BE2C (cell line): ENCODE data around the gene CCAR1.
"Not testable (repeated sequence)": the region's sequence is repeated elsewhere in the genome, so short reads cannot be mapped to it uniquely, and the experiment has no call there.

Source experiments
- DNase-seq: peaks from one replicate; pipeline ENCODE4 v3.0.0-alpha.2; 2020
- H3K27me3 ChIP-seq: fragments of 250-450 bp; sonication (Bioruptor Pico); 2 replicates; pipeline ENCODE4 v1.5.1; 2020; ENCODE audit warnings: mild to moderate bottlenecking
- H3K36me3 ChIP-seq: fragments of 250-450 bp; sonication (Bioruptor Pico); 2 replicates; pipeline ENCODE4 v1.5.1; 2020; ENCODE audit warnings: mild to moderate bottlenecking
- H3K4me1 ChIP-seq: fragments of 250-450 bp; sonication (Bioruptor Pico); 2 replicates; pipeline ENCODE4 v1.5.1; 2020
- H3K4me3 ChIP-seq: 2 replicates; pipeline ENCODE4 v1.5.1; 2011; ENCODE audit warnings: low read depth, low read length
- H3K9me3 ChIP-seq: fragments of 250-450 bp; sonication (Bioruptor Pico); 2 replicates; pipeline ENCODE4 v1.5.1; 2020
- TF ChIP-seq, protein P1 (sequence below): IDR thresholded peaks from 2 replicates; pipeline ENCODE4 v1.5.1; 2012; ENCODE audit warnings: mild to moderate bottlenecking, low read depth, low read length

The CCAR1 gene

GRCh38 chr10:68816796-68817412, 95.9 kb downstream of the CCAR1 start:
- Histone ChIP-seq H3K4me3 (no peak overlapping the region), H3K4me1 (no peaks in the 10 kb centered on the region), H3K36me3 (no peaks in the 10 kb centered on the region), H3K9me3 (no peaks in the 10 kb centered on the region), H3K27me3 (no peaks in the 10 kb centered on the region)
- no peak for DNase-seq
- TF ChIP-seq, protein P1, sequence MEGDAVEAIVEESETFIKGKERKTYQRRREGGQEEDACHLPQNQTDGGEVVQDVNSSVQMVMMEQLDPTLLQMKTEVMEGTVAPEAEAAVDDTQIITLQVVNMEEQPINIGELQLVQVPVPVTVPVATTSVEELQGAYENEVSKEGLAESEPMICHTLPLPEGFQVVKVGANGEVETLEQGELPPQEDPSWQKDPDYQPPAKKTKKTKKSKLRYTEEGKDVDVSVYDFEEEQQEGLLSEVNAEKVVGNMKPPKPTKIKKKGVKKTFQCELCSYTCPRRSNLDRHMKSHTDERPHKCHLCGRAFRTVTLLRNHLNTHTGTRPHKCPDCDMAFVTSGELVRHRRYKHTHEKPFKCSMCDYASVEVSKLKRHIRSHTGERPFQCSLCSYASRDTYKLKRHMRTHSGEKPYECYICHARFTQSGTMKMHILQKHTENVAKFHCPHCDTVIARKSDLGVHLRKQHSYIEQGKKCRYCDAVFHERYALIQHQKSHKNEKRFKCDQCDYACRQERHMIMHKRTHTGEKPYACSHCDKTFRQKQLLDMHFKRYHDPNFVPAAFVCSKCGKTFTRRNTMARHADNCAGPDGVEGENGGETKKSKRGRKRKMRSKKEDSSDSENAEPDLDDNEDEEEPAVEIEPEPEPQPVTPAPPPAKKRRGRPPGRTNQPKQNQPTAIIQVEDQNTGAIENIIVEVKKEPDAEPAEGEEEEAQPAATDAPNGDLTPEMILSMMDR: no peak

- not testable (repeated sequence) for H3K27me3 ChIP-seq, DNase-seq
Observed at GRCh38 chr10:68820359-68820758, 99.3 kb downstream of the CCAR1 start.

DNA sequence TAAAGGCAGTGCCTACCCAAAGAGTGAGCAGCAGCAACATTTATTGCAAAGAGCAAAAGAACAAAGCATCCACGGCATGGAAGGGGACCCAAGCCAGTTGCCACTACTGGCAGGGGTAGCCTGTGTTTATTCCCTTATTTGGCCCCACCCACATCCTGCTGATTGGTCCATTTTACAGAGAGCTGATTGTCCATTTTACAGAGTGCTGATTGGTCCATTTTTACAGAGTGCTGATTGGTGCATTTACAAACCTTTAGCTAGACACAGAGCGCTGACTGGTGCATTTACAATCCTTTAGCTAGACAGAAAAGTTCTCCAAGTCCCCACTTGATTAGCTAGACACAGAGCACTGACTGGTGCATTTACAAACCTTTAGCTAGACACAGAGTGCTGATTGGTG, 101.6 kb downstream of the CCAR1 start:
- H3K27me3 ChIP-seq, H3K9me3 ChIP-seq, H3K4me1 ChIP-seq, H3K36me3 ChIP-seq, H3K4me3 ChIP-seq: not testable (repeated sequence)
- DNase-seq: peak; percentile 13

More at GRCh38 chr10:68820359-68820758, 99.3 kb downstream of the CCAR1 start:
- not testable (repeated sequence) for H3K4me1 ChIP-seq, H3K4me3 ChIP-seq, H3K36me3 ChIP-seq, H3K9me3 ChIP-seq

GRCh38 chr10:68826764-68827591, 105.9 kb downstream of the CCAR1 start, which contains the start of gene STOX1:
STOX1 (plus strand) TSS chr10:68827531; CDS start chr10:68827624, 93 bp downstream.
- no peaks in the 10 kb centered on the region for H3K9me3 ChIP-seq
- H3K36me3 ChIP-seq: no peaks in the 10 kb centered on the region
- DNase-seq: peak; percentile 79
- TF ChIP-seq, protein P1: no peak
- H3K4me1 ChIP-seq: no peaks in the 10 kb centered on the region
- peak within 1 kb of the TSS; percentile 69 for H3K4me3 ChIP-seq
- H3K27me3 ChIP-seq: no peaks in the 10 kb centered on the region

DNA sequence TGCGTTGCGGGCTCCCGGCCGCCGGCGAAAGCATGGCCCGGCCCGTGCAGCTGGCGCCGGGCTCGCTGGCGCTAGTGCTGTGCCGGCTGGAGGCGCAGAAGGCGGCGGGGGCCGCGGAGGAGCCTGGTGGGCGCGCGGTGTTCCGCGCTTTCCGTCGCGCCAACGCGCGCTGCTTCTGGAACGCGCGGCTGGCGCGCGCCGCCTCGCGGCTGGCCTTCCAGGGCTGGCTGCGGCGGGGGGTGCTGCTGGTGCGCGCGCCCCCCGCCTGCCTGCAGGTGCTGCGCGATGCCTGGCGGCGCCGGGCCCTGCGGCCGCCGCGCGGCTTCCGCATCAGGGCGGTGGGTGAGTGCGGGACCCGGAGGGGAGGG, 106.5 kb downstream of the CCAR1 start:
- H3K36me3 ChIP-seq, H3K27me3 ChIP-seq, DNase-seq, H3K4me1 ChIP-seq, H3K9me3 ChIP-seq: not testable (repeated sequence)
- H3K4me3 ChIP-seq: peak overlapping the region; percentile 69; the same call in 1 of the 2 replicates

DNA sequence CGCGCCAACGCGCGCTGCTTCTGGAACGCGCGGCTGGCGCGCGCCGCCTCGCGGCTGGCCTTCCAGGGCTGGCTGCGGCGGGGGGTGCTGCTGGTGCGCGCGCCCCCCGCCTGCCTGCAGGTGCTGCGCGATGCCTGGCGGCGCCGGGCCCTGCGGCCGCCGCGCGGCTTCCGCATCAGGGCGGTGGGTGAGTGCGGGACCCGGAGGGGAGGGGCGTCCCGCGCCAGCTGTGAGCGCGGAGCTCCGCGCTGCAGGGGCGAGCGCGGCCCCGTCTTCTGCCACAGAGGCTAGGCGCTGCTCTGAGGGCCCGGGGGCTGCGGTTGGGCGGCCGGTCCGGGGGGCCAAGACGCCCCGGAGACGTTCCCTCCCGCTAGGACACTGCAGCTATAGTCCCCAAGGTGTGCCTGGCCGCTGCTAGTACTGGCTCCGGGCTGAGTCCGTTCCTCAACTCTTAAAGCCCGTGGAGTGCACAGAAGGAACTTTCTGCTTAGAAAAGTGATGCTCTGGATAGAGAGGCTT, 107.1 kb downstream of the CCAR1 start:
- peak; percentile 39 for DNase-seq
- not testable (repeated sequence) for H3K4me1 ChIP-seq
- H3K4me3 ChIP-seq: peak overlapping the region; percentile 41

DNA sequence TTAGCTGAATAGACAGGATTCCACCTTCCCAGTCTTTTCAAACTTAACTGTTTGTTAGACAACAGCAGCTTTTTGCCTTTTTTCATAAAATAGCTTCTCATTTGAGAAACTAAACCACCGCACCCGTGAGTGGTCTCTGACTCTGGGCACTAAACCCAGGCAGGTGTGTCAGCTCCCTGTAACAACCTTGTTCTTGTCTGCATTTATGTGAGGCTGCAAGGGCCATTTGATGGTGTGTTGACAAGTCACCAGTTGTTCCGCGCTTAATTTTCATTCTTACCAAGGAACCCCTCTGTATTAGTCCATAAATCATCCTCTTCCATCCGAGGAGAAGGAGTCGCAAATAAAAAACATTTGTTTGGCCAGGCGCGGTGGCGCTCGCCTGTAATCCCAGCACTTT, 107.8 kb downstream of the CCAR1 start:
- Histone ChIP-seq H3K4me3 (no peak overlapping the region), H3K4me1 (no peaks in the 10 kb centered on the region), H3K36me3 (no peaks in the 10 kb centered on the region), H3K9me3 (no peaks in the 10 kb centered on the region), H3K27me3 (no peaks in the 10 kb centered on the region)
- DNase-seq: no peak
- TF ChIP-seq, protein P1: no peak

More for the DNA sequence above, 107.1 kb downstream of the CCAR1 start:
- not testable (repeated sequence) for H3K27me3 ChIP-seq, H3K36me3 ChIP-seq, H3K9me3 ChIP-seq

GRCh38 chr10:68829521-68829920, 108.5 kb downstream of the CCAR1 start:
- H3K4me1 ChIP-seq: no peaks in the 10 kb centered on the region

More at GRCh38 chr10:68829521-68829920, 108.5 kb downstream of the CCAR1 start:
- H3K27me3 ChIP-seq: no peaks in the 10 kb centered on the region
- H3K36me3 ChIP-seq: no peaks in the 10 kb centered on the region
- no peak overlapping the region for H3K4me3 ChIP-seq
- TF ChIP-seq, protein P1: no peak
- DNase-seq: no peak
- no peaks in the 10 kb centered on the region for H3K9me3 ChIP-seq
